GM12865 (cell line): ENCODE results near the gene PNMA1.

Source experiments
- DNase-seq: peaks from one replicate; pipeline ENCODE4 v3.0.0; 2010; ENCODE audit warnings: low read depth
- H3K4me3 ChIP-seq: 2 replicates; pipeline ENCODE4 v1.5.1; 2011; ENCODE audit warnings: mild to moderate bottlenecking, low read depth, low read length, control low read depth
- TF ChIP-seq, protein P1 (sequence below): IDR thresholded peaks from 2 replicates; pipeline ENCODE4 v1.5.1; 2011; ENCODE audit warnings: low read length, control low read depth, low read depth, inconsistent platforms; ENCODE audit not compliant: insufficient read depth; ENCODE audit errors: missing control alignments

The PNMA1 gene

DNA sequence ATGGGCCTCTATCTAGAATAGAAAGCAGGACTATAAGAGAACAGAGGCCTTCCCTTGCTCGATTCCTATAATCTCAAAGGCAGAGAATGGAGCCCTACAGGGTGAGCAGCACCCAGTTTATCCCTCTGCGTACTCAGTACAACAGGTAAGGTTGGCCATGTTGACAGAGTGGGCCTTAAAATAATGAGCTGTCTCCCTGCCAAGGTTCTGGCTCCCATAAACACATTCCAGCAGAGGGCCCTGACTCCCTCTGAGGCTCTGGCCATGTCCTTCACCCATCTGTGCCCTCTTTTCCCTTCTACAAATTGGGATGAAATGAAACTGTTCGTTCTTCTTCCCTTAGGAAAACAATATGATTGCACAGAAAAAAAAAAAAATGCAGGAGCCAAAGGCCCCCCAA, 16.9 kb upstream of the PNMA1 start:
- DNase-seq = no peak
- TF ChIP-seq, protein P1, sequence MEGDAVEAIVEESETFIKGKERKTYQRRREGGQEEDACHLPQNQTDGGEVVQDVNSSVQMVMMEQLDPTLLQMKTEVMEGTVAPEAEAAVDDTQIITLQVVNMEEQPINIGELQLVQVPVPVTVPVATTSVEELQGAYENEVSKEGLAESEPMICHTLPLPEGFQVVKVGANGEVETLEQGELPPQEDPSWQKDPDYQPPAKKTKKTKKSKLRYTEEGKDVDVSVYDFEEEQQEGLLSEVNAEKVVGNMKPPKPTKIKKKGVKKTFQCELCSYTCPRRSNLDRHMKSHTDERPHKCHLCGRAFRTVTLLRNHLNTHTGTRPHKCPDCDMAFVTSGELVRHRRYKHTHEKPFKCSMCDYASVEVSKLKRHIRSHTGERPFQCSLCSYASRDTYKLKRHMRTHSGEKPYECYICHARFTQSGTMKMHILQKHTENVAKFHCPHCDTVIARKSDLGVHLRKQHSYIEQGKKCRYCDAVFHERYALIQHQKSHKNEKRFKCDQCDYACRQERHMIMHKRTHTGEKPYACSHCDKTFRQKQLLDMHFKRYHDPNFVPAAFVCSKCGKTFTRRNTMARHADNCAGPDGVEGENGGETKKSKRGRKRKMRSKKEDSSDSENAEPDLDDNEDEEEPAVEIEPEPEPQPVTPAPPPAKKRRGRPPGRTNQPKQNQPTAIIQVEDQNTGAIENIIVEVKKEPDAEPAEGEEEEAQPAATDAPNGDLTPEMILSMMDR = no peak
- H3K4me3 ChIP-seq = no peak overlapping the region

DNA sequence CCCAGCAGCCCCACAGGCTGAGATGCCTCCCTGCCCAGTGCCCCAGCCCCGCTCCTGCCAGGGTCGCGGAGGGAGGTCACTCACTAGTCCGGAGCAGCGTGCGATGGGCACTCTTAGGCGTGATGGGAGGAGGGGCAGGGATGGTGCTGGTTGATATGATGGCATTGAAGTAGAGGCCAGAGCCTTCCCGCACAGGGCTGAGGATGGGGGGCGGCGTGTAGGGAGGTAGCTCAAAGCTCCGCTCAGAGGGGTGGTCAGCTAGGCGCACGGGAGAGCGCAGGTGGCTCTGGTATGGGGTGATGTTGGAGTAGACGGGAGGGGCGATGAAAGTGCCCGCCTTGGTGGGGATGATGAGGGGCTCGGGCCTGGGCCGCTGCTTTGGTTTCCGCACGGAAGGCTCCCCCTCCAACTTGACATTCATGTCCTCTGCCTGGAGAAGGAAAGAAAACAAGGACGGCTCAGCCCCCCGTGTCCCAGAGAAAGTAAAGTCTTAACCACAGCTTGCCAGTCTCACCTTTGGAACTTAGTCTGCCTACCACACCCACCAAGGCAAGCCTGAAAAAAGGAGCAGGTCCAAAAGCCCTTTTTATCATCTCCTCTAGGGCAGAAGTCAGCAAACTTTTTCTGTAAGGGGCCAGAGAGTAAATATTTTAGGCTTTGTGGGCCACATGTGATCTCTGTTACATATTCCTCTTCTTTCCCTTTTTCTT, 15.5 kb upstream of the PNMA1 start:
- no peak overlapping the region for H3K4me3 ChIP-seq
- DNase-seq = no peak
- TF ChIP-seq, protein P1 = no peak

DNA sequence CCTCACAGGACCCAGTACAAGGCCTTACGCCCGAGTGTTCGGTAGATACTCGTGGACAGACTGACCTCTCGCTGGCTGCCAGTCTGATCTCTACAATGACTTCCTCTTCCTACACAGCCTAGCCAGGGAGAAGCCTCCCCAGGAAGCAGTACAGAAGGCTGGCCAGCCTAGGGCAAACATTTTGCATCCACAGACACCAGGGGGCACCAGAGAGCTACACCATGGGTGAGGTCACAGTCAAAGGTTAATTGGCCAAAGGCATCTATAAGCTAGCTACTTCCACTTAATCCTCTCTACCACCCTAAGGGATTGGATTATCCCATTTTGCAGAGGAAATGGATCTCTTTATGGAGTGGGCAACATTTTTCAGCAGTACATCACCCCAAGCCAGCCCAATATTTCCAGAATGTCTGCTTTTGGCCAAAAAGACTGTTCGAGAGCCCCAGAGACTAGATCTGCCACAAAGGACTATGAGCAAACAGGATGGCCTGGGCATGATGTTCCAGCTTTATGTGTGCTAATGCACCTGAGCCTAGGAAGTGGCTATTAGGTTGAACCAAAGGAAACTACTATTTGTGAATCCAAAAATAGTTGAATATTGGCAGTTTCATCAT, 14.6 kb upstream of the PNMA1 start:
- TF ChIP-seq, protein P1 = peak; percentile 91
- H3K4me3 ChIP-seq = no peak overlapping the region
- peak; percentile 86 for DNase-seq

DNA sequence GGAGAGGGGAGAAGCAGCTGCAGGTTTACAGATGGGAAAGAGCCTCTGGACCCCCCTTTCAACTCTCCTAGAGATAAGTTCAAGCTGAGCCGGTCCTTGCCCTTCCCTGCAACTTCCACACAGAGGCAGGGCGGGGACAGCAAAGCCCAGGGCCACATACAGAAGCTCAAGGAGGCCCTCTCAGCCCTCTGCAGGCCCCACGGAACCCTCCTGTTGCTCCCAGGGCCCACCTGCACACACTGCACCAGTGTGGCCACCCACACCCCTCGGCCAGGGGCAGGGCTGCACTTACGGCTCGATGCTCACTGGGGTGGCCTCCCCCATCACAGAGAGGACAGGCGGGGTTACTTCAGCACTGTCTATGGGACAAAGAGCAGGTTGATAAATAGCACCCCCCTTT, 13.0 kb upstream of the PNMA1 start:
- TF ChIP-seq, protein P1 = no peak
- no peak for DNase-seq
- no peak overlapping the region for H3K4me3 ChIP-seq

DNA sequence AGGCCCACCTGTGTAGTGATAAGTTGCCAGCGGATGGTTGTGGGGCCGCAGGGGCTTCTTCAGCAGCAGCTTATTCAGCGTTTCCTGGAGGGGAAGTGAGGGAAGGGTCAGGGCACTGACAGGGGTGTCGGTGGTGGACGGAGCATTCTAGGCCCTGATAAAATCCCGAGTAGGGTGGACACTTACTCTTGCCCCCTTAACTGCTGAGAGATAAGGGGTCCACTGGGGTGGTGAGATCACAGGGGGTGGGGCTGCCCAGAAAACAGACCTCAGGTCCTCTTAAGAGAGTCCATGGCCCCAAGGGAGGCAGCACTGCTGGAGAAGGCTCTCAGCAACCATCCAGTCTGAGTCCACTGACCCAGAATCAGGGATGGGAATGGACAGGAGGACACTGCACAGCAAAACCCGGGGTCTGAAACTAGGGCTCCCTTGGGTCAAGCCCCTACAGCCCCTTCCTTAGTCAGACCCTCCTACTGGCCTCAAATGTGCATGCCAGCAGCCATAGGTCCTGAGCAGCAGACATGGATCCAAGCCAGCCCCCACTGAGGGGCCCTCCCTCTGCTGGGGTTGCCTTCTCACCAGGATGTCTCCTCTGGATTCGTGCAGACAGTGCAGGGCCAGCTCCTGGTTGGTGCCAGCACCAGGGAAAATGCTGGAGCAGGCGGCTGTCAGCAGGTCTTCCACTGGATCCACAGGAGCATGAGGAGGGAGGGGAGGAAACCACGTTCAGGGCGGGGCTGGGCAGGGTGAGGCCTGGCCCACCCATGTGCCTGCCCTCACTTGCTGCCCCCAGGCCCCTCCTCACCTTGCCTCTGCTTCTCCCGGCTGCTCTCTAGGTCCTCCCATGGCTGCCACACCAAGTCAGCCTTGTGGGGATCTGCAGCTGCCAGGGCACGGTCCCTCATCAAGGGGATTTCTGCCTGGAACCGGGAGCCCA, 12.1 kb upstream of the PNMA1 start:
- TF ChIP-seq, protein P1 = no peak
- DNase-seq = no peak
- no peak overlapping the region for H3K4me3 ChIP-seq

DNA sequence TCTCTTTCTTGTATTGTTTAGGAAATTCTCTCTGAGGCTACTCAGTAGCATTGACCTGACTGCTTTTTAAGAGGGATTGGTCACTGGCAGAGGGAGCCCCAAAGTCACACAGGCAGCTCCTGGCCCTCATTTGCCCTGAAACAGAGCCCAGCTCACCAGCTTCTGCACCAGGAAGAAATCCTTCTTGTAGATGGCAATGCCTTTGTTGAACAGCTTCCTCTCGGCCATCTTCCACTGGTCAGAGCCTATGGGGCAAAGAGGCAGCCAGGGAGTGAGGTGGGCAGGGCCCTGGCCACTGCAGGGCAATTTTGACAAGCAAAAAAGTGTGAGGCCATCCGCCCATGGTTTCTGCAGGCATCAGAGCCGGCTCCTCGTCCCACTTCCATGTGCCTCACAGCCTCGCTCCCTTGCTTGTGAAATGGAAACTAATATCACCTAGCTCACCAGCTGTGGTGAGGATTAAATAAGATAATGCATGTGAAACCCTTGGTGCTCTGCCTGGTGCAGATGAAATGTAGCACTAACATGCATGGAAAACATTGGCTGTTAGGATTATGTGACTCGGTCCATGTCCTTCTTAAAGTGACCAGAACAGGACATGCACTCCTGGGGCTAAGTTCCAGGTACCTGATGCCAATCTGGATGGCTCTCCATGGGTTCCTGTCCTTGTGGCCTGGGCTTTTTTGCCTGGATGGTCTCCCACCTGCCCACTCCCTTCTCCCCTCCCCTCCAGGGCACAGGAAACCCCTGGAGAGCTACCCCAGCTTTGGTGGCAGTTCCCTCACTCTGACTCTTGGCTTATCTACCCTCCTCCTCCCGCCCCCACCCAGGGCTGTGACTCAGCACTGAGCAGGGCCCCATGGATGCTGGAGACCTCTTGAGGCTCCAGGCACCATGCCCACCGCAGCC, 11.2 kb upstream of the PNMA1 start:
- DNase-seq = no peak
- H3K4me3 ChIP-seq = no peak overlapping the region
- TF ChIP-seq, protein P1 = no peak
